Measurements from ENCODE around the gene DYNC2H1. TPM values are rescaled to one million over a fixed set of nuclear protein-coding genes. Genes with fewer than 3 reads are reported as not detected.
A peak's percentile ranks its signal among the peaks of the same experiment; 100 is the strongest.

DYNC2H1 gene
- total RNA-seq, 2 experiments from 2014 or later: 3.0 to 3.2 TPM

DNA sequence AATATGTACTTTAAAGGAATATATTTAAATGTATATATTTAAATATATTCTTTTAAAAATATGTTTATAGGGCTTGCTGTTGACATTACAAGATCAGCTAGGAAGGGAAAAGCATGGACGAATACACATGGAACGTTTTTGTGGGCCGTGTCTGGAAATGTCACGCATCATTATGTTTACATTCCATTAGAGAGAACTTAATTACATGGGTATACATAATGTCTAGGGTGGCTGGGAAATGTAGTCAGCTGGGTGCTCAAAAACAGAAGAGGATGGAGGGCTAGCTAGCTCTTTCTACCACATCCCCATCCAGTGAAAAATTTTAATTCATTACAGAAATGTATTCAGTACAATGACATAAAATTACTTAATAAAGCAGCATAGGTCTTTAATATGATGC is 371.2 kb downstream of the DYNC2H1 start:
- no peak for DNase-seq
- Mint-ChIP-seq H3K36me3 (no peaks in the 10 kb centered on the region), H3K4me3 (no peak overlapping the region), H3K27me3 (peaks cover 3% of the 10 kb centered on the region), H3K9me3 (no peaks in the 10 kb centered on the region), H3K4me1 (no peaks in the 10 kb centered on the region), H3K27ac (no peak overlapping the region)

GRCh38 chr11:103483996-103484395 is 374.8 kb downstream of the DYNC2H1 start:
- peaks cover 3% of the 10 kb centered on the region for H3K27me3 Mint-ChIP-seq
- H3K9me3 Mint-ChIP-seq: no peaks in the 10 kb centered on the region
- DNase-seq: no peak
- peaks cover 12% of the 10 kb centered on the region for H3K4me1 Mint-ChIP-seq
- H3K27ac Mint-ChIP-seq: no peak overlapping the region
- no peaks in the 10 kb centered on the region for H3K36me3 Mint-ChIP-seq
- H3K4me3 Mint-ChIP-seq: no peak overlapping the region

- DNase-seq: no peak
- Mint-ChIP-seq H3K27me3 (peaks cover 3% of the 10 kb centered on the region), H3K4me1 (peaks cover 12% of the 10 kb centered on the region), H3K27ac (no peak overlapping the region), H3K4me3 (no peak overlapping the region), H3K9me3 (no peaks in the 10 kb centered on the region), H3K36me3 (no peaks in the 10 kb centered on the region)
These were observed 375.3 kb downstream of the DYNC2H1 start for GRCh38 chr11:103484545-103484944.

DNA sequence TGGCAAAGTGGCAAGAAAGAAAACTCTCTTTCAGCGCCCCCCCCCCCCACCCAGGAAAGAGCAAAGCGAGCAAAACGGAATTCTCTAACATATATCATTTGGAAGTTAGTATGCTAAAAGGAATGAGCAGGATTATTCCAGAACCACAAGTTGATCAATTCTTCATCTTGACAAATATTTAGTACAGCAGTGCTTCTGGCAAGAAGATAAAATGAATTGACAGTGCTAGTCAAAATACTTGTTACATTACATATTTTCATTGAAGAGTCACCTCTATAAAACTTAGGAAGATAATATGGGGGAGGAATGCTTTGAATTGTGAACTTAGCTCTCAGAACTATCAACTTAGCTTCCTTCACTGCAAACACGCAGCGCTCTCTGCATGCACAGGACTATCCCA is 377.4 kb downstream of the DYNC2H1 start:
- Mint-ChIP-seq H3K27me3 (peaks cover 5% of the 10 kb centered on the region), H3K4me1 (peaks cover 12% of the 10 kb centered on the region), H3K9me3 (peaks cover 2% of the 10 kb centered on the region), H3K36me3 (no peaks in the 10 kb centered on the region), H3K4me3 (no peak overlapping the region), H3K27ac (no peak overlapping the region)
- no peak for DNase-seq

DNA sequence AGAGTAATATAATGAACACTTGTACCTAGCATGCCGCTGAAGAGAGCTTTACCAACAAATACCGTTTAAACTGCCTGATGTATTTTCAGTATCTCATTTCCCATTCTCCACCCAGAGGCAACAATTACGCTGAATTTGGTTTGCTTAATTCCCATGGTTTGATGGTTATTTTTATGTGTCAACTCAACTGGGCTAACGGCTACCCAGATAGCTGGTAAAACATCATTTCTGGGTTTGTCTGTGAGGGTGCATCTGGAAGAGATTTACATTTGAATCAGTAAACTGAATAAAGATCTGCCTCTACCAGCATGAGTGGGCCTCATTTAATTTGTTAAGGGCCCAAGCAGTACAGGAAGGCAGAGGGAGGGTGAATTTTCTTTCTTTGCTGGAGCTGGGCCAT is 377.9 kb downstream of the DYNC2H1 start:
- Mint-ChIP-seq H3K9me3 (peaks cover 2% of the 10 kb centered on the region), H3K4me3 (no peak overlapping the region), H3K4me1 (peaks cover 12% of the 10 kb centered on the region), H3K36me3 (no peaks in the 10 kb centered on the region), H3K27ac (no peak overlapping the region), H3K27me3 (peaks cover 5% of the 10 kb centered on the region)
- no peak for DNase-seq

GRCh38 chr11:103488031-103488461 is 378.8 kb downstream of the DYNC2H1 start:
- DNase-seq: peak; percentile 1
- H3K4me1 Mint-ChIP-seq: peaks cover 12% of the 10 kb centered on the region
- H3K27ac Mint-ChIP-seq: no peak overlapping the region
- H3K27me3 Mint-ChIP-seq: peaks cover 5% of the 10 kb centered on the region
- no peaks in the 10 kb centered on the region for H3K36me3 Mint-ChIP-seq
- no peak overlapping the region for H3K4me3 Mint-ChIP-seq
- H3K9me3 Mint-ChIP-seq: peaks cover 2% of the 10 kb centered on the region

- peaks cover 2% of the 10 kb centered on the region for H3K9me3 Mint-ChIP-seq
- H3K4me1 Mint-ChIP-seq: peaks cover 12% of the 10 kb centered on the region
- no peak for DNase-seq
- H3K27ac Mint-ChIP-seq: no peak overlapping the region
- H3K4me3 Mint-ChIP-seq: no peak overlapping the region
- no peaks in the 10 kb centered on the region for H3K36me3 Mint-ChIP-seq
- peaks cover 5% of the 10 kb centered on the region for H3K27me3 Mint-ChIP-seq
These were observed 379.4 kb downstream of the DYNC2H1 start for GRCh38 chr11:103488579-103488978.

DNA sequence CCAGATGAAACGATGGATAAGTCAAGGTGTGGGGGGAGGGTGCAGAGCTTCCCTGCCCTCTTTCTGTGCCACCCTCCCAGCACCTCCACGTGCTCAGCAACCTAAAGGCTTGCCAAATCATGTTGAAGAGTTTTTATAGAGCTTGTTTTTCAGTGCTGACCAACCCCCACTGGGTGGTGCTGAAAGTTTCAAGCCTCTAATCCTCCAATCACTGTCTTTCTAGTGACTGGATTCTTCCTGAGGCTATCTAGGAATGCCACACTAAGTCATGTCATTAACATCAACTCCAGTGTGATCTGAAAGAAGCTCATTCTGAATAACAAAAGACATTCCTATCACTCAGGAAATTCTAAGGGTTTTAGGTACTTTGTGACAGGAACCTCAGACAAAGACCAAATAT is 382.6 kb downstream of the DYNC2H1 start:
- Mint-ChIP-seq H3K27ac (no peak overlapping the region), H3K4me1 (peaks cover 12% of the 10 kb centered on the region), H3K36me3 (peaks cover 2% of the 10 kb centered on the region), H3K27me3 (peaks cover 5% of the 10 kb centered on the region), H3K9me3 (peaks cover 2% of the 10 kb centered on the region), H3K4me3 (no peak overlapping the region)
- DNase-seq: no peak

DNA sequence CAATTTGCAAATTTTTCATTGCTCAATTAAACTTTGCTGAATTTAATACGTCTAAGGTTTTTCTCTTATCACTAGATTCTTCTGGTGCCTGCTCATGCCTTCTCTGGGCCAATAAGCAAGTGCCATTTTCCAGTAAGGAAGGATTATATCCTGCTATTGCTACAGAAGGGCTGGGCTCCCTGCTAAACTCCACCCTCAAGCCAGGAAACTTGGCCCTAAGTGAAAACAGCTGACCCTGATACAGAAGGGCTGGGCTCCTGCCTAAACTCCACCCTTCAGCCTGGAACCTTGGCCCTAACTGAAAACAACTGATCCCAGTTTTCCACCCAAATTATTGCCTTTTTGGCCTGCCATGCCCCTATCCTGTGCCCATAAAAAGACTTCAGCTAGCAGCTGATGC is 385.3 kb downstream of the DYNC2H1 start:
- H3K27me3 Mint-ChIP-seq: peaks cover 5% of the 10 kb centered on the region
- H3K9me3 Mint-ChIP-seq: peaks cover 2% of the 10 kb centered on the region
- peaks cover 2% of the 10 kb centered on the region for H3K36me3 Mint-ChIP-seq
- H3K4me3 Mint-ChIP-seq: no peak overlapping the region
- no peaks in the 10 kb centered on the region for H3K4me1 Mint-ChIP-seq
- DNase-seq: no peak
- no peak overlapping the region for H3K27ac Mint-ChIP-seq

DNA sequence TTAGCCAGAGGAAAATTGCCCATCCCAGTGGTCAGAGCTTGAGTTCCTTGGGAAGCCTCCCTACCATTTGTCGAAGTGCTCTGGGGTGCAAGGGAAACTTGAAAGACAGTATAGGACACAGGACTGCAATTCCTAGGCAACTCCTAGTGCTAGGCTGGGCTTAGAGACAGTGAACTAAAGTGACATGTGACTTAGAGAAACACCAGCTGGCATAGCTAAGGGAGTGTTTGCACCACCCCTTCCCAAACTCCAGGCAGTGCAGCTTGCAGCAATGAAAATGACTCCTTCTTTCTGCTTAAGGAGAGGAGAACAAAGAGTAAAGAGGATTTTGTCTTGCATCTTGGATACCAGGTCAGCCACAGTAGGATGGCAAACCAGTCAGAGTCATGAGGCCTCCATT is 388.0 kb downstream of the DYNC2H1 start:
- Mint-ChIP-seq H3K4me1 (no peaks in the 10 kb centered on the region), H3K9me3 (peaks cover 1% of the 10 kb centered on the region), H3K27ac (no peak overlapping the region), H3K4me3 (no peak overlapping the region), H3K27me3 (no peaks in the 10 kb centered on the region), H3K36me3 (peaks cover 2% of the 10 kb centered on the region)
- no peak for DNase-seq

GRCh38 chr11:103499710-103500340 is 390.6 kb downstream of the DYNC2H1 start:
- no peak overlapping the region for H3K27ac Mint-ChIP-seq
- H3K4me3 Mint-ChIP-seq: no peak overlapping the region
- no peak for DNase-seq

DNA sequence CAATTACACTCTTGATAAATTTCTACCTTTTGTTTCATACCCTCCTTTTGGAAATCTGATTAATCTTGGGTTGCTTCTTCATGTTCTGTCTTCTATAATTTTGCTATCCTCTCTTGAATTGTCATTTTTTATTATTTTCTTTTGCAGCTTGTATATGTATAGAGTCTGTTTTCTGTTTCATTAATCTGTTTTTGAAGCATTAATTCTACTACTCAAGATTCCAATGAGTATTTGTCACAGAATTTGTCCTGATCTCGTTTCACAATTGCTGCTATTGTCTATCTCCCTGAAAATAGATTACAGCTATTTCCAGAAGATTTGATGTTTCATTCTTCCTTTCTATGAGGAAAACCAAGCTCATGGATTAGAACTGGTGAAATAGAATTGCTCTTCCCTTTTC is 406.1 kb downstream of the DYNC2H1 start:
- H3K36me3 Mint-ChIP-seq: no peaks in the 10 kb centered on the region
- no peak overlapping the region for H3K4me3 Mint-ChIP-seq
- H3K4me1 Mint-ChIP-seq: no peaks in the 10 kb centered on the region
- H3K27me3 Mint-ChIP-seq: no peaks in the 10 kb centered on the region
- H3K27ac Mint-ChIP-seq: no peak overlapping the region
- H3K9me3 Mint-ChIP-seq: peaks cover 2% of the 10 kb centered on the region
- no peak for DNase-seq

More at GRCh38 chr11:103499710-103500340, 390.6 kb downstream of the DYNC2H1 start:
- H3K27me3 Mint-ChIP-seq: no peaks in the 10 kb centered on the region
- H3K4me1 Mint-ChIP-seq: no peaks in the 10 kb centered on the region
- H3K36me3 Mint-ChIP-seq: no peaks in the 10 kb centered on the region
- H3K9me3 Mint-ChIP-seq: peaks cover 13% of the 10 kb centered on the region

- Mint-ChIP-seq H3K4me1 (no peaks in the 10 kb centered on the region), H3K36me3 (no peaks in the 10 kb centered on the region), H3K27me3 (no peaks in the 10 kb centered on the region), H3K27ac (no peak overlapping the region), H3K9me3 (peaks cover 2% of the 10 kb centered on the region), H3K4me3 (no peak overlapping the region)
- no peak for DNase-seq
These were observed 411.6 kb downstream of the DYNC2H1 start for GRCh38 chr11:103520792-103521191.

DNA sequence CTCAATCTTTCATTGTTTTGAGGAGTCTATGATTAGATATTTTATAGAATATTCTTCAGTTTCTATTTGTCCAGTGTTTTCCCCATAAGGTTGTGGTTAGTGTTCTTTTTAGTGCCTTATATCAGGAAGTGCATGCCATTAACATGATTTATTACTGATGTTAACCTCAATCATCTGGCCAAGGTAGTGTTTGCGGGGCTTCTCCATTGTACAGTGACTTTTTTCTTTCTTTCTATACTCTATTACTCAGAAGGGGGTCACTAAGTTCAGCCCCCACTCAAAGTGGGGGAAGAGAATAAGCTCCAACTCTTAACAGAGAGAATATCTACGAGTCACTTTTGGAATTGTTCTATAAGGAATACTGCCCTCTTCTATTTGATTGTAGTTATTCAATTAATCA is 415.8 kb downstream of the DYNC2H1 start:
- Mint-ChIP-seq H3K36me3 (no peaks in the 10 kb centered on the region), H3K27me3 (no peaks in the 10 kb centered on the region), H3K4me3 (no peak overlapping the region)

GRCh38 chr11:103528046-103528445 is 418.8 kb downstream of the DYNC2H1 start:
- Mint-ChIP-seq H3K27ac (no peak overlapping the region), H3K27me3 (no peaks in the 10 kb centered on the region), H3K4me3 (no peak overlapping the region), H3K36me3 (no peaks in the 10 kb centered on the region), H3K4me1 (no peaks in the 10 kb centered on the region), H3K9me3 (no peaks in the 10 kb centered on the region)
- no peak for DNase-seq

More for the DNA sequence above, 415.8 kb downstream of the DYNC2H1 start:
- H3K27ac Mint-ChIP-seq: no peak overlapping the region
- no peak for DNase-seq
- H3K9me3 Mint-ChIP-seq: no peaks in the 10 kb centered on the region
- no peaks in the 10 kb centered on the region for H3K4me1 Mint-ChIP-seq

DNA sequence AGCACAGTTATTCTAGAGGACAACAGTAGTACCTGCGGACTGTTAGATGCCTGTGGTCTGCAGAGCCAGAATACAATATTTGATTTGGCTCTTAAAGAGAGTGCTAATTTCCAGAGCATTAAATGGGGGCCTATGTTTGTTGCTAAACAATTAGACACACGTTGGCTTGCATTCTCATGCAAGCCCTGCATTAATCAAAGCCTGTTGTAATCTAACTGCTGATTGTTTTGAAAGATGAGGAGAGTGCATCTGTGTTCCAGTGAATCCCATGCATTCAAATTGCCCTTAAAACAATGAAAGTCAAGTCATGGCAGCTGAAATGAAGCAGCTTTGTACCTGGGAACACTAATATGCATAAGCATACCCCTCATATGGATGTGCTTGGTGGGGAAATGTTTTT is 419.4 kb downstream of the DYNC2H1 start:
- no peak for DNase-seq
- no peaks in the 10 kb centered on the region for H3K36me3 Mint-ChIP-seq
- no peaks in the 10 kb centered on the region for H3K27me3 Mint-ChIP-seq
- no peaks in the 10 kb centered on the region for H3K9me3 Mint-ChIP-seq
- H3K27ac Mint-ChIP-seq: no peak overlapping the region
- no peak overlapping the region for H3K4me3 Mint-ChIP-seq
- no peaks in the 10 kb centered on the region for H3K4me1 Mint-ChIP-seq
